Mucosa of descending colon (tissue), 3 donors: ENCODE measurements around the gene CD40. TPM values are rescaled to one million over a fixed set of nuclear protein-coding genes. Genes with fewer than 3 reads are reported as not detected.

Experiments
- ATAC-seq: fragments of 200-7000 bp; cut with Tn5 transposase; one replicate; pipeline ENCODE4 v1.9.1; 2020; ENCODE audit warnings: mild to moderate bottlenecking, moderate library complexity
- DNase-seq, 3 donors: peaks; one replicate each; pipeline ENCODE4 v3.0.0-alpha.2; 2020
- H3K36me3 ChIP-seq: fragments of 200-600 bp; one replicate; pipeline ENCODE4 v1.8.0; 2021; ENCODE audit warnings: low read depth, mild to moderate bottlenecking
- H3K4me1 ChIP-seq: fragments of 200-600 bp; one replicate; pipeline ENCODE4 v1.8.0; 2021; ENCODE audit warnings: low read depth, mild to moderate bottlenecking
- H3K4me3 ChIP-seq: fragments of 200-600 bp; one replicate; pipeline ENCODE4 v1.8.0; 2021; ENCODE audit warnings: mild to moderate bottlenecking
- H3K9me3 ChIP-seq: fragments of 200-600 bp; one replicate; pipeline ENCODE4 v1.8.0; 2021; ENCODE audit warnings: mild to moderate bottlenecking
- CTCF ChIP-seq: fragments of 200-600 bp; IDR thresholded peaks from one replicate; pipeline ENCODE4 v1.8.0; 2022; ENCODE audit warnings: antibody characterized with exemption, mild to moderate bottlenecking
- intact Hi-C, 2 donors: fragments of 100-400 bp; cut with DNase I in 1 of 2; cut with micrococcal nuclease in 1 of 2; formaldehyde crosslinking; loops; one replicate each; pipeline versions ENCODE4 v1.11.0 to v1.11.1; 2022; cut with DNase I, micrococcal nuclease
- total RNA-seq, 3 donors: library from RNA; stranded (reverse); fragmentation: NEBNext Ultra II Directional in 2 of 3; extraction: Animal tissue kit (Norgen Biotek cat#: 25700) in 2 of 3; gene quantifications; one replicate each; pipeline versions ENCODE4 v1.2.1 to v1.2.4, GENCODE V29; 2021 to 2023
- donor health status: DM: no; HTN: no; CAD: no; lungs with moderate emphysema.
- donor health status: DM: no; HTN: no; CAD: no.
- donor health status: DM: no; HTN: yes; CAD: no.

The CD40 gene
- total RNA-seq, 3 donors from 2014 or later: 2.8 to 10.0 (median 6.0) TPM

GRCh38 chr20:46108976-46109375, 9.1 kb upstream of the CD40 start:
- ATAC-seq (no peak), DNase-seq (no peak)
- no peak overlapping the region for H3K4me3 ChIP-seq
- H3K9me3 ChIP-seq: no peaks in the 10 kb centered on the region
- H3K36me3 ChIP-seq: no peaks in the 10 kb centered on the region
- TF ChIP-seq CTCF: no peak
- no peaks in the 10 kb centered on the region for H3K4me1 ChIP-seq
- intact Hi-C loops: no loop called here

- Histone ChIP-seq H3K36me3 (no peaks in the 10 kb centered on the region), H3K4me3 (no peak overlapping the region), H3K4me1 (no peaks in the 10 kb centered on the region), H3K9me3 (no peaks in the 10 kb centered on the region)
- DNase-seq (peak in 1 of 3 donors; percentile 41), ATAC-seq (peak; percentile 64)
- intact Hi-C loops: no loop called here
- TF ChIP-seq CTCF: no peak
Measured at GRCh38 chr20:46111028-46111835, 6.9 kb upstream of the CD40 start.

GRCh38 chr20:46111836-46112212, 6.3 kb upstream of the CD40 start:
- Histone ChIP-seq H3K4me1 (no peaks in the 10 kb centered on the region), H3K4me3 (no peak overlapping the region), H3K36me3 (no peaks in the 10 kb centered on the region), H3K9me3 (no peaks in the 10 kb centered on the region)
- DNase-seq: no peak
- intact Hi-C loops: no loop called here
- ATAC-seq: no peak
- TF ChIP-seq CTCF: no peak

- no peak for DNase-seq
- H3K36me3 ChIP-seq: no peaks in the 10 kb centered on the region
- no peak for TF ChIP-seq CTCF
- peaks cover 2% of the 10 kb centered on the region for H3K4me1 ChIP-seq
- no peak for ATAC-seq
- intact Hi-C loops: no loop called here
- H3K4me3 ChIP-seq: no peak overlapping the region
- no peaks in the 10 kb centered on the region for H3K9me3 ChIP-seq
Measured at GRCh38 chr20:46112430-46113112, 5.5 kb upstream of the CD40 start.

- Histone ChIP-seq H3K36me3 (no peaks in the 10 kb centered on the region), H3K9me3 (no peaks in the 10 kb centered on the region), H3K4me1 (peaks cover 3% of the 10 kb centered on the region), H3K4me3 (no peak overlapping the region)
- DNase-seq: no peak
- no peak for TF ChIP-seq CTCF
- intact Hi-C loops: no loop called here
- no peak for ATAC-seq
Measured at GRCh38 chr20:46113113-46113470, 5.0 kb upstream of the CD40 start.
